Chondrocyte (in vitro differentiated cells): ENCODE results near the gene SNAPC3. TPM values are rescaled to one million over a fixed set of nuclear protein-coding genes. Genes with fewer than 3 reads are reported as not detected.
A peak's percentile ranks its signal among the peaks of the same experiment; 100 is the strongest.
"Not testable (repeated sequence)": the region's sequence is repeated elsewhere in the genome, so short reads cannot be mapped to it uniquely, and the experiment has no call there.

Experiments
- DNase-seq: peaks from one replicate; pipeline ENCODE4 v3.0.0; 2021; ENCODE audit warnings: mixed read lengths, low spot score
- H3K27ac Mint-ChIP-seq: one replicate; pipeline ENCODE4 v1.8.0; 2021; ENCODE audit warnings: mild to moderate bottlenecking, moderate library complexity, mixed read lengths; ENCODE audit not compliant: unreplicated experiment
- H3K27me3 Mint-ChIP-seq: 2 replicates; pipeline ENCODE4 v1.8.0; 2021; ENCODE audit warnings: low read depth, mixed read lengths
- H3K36me3 Mint-ChIP-seq: 2 replicates; pipeline ENCODE4 v1.8.0; 2021; ENCODE audit warnings: low read depth, mixed read lengths
- H3K4me1 Mint-ChIP-seq: 2 replicates; pipeline ENCODE4 v1.8.0; 2021; ENCODE audit warnings: low read depth, mild to moderate bottlenecking, mixed read lengths
- H3K4me3 Mint-ChIP-seq: one replicate; pipeline ENCODE4 v1.8.0; 2021; ENCODE audit warnings: mild to moderate bottlenecking, moderate library complexity, mixed read lengths; ENCODE audit not compliant: unreplicated experiment
- H3K9me3 Mint-ChIP-seq: 2 replicates; pipeline ENCODE4 v1.8.0; 2021; ENCODE audit warnings: low read depth, mixed read lengths
- total RNA-seq: library from RNA; stranded (reverse); gene quantifications from 3 replicates; pipeline ENCODE4 v1.2.1, GENCODE V29; 2021
- TF ChIP-seq, protein P1 (sequence below): fragments of 200-600 bp; sonication (generic); IDR thresholded peaks from 2 replicates; pipeline ENCODE4 v1.5.0; 2021; ENCODE audit warnings: antibody characterized with exemption, mild to moderate bottlenecking, moderate library complexity

SNAPC3 gene
- total RNA-seq, 1 donor from 2014 or later = 38.1 TPM

DNA sequence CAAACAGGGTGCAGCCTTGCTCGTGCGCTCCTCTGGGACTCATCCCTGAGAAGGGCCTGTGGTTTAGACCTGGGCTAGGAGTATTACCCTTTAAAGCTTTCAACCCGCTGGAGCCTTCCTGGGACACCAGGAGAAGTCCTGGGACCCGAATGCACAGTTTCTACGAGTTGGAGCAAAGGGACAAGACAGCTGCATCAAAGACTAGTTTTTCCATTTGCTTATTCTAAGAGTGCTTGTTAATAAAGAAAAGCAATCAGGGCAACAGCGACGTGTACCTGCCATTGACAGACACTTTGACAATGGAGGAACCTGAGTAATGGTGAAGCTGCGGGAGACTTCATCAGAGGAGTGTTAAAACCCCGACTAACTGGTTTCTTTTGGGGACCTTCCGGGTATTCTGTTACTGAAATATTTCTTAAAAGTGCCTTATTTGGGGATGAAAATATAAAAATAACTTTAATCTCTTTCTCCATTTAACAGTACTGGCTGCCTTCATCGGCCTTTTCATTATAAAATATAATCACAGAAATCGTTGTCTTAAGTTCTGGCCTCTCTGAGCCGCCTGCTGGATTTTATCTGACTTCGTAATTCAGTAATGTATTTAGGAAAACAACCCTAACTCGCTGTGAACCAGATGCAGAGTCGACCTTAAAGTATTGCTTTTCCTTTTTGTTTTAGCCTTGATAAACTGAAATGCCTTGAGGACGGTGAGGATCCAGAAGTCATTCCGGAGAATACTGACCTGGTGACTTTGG is 732 bp downstream of the SNAPC3 start:
- H3K27ac Mint-ChIP-seq = peak overlapping the region; percentile 82
- peak overlapping the region; percentile 93 for H3K4me3 Mint-ChIP-seq
- TF ChIP-seq, protein P1, sequence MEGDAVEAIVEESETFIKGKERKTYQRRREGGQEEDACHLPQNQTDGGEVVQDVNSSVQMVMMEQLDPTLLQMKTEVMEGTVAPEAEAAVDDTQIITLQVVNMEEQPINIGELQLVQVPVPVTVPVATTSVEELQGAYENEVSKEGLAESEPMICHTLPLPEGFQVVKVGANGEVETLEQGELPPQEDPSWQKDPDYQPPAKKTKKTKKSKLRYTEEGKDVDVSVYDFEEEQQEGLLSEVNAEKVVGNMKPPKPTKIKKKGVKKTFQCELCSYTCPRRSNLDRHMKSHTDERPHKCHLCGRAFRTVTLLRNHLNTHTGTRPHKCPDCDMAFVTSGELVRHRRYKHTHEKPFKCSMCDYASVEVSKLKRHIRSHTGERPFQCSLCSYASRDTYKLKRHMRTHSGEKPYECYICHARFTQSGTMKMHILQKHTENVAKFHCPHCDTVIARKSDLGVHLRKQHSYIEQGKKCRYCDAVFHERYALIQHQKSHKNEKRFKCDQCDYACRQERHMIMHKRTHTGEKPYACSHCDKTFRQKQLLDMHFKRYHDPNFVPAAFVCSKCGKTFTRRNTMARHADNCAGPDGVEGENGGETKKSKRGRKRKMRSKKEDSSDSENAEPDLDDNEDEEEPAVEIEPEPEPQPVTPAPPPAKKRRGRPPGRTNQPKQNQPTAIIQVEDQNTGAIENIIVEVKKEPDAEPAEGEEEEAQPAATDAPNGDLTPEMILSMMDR = peak; percentile 80
- peaks cover 58% of the 10 kb centered on the region for H3K4me1 Mint-ChIP-seq
- H3K9me3 Mint-ChIP-seq = no peaks in the 10 kb centered on the region
- H3K36me3 Mint-ChIP-seq = peaks cover 21% of the 10 kb centered on the region
- DNase-seq = no peak
- H3K27me3 Mint-ChIP-seq = no peaks in the 10 kb centered on the region

DNA sequence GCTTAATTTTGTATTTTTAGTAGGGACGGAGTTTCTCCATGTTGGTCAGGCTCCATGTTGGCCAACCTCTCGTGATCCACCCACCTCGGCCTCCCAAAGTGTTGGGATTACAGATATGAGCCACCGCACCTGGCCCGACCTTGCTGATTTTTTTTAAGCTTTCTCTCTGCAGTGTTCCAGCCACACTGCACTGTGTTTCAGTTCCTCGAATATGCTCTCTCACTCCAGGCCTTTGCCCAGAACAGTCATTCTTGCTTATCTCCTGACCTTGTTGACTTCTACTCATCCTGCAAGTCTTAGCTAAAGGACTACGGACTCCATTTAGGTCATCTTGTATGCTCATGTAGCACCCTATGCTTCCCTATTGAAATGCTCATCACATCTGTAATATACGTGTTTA is 3.3 kb downstream of the SNAPC3 start:
- Mint-ChIP-seq H3K36me3 (peaks cover 27% of the 10 kb centered on the region), H3K27me3 (no peaks in the 10 kb centered on the region), H3K9me3 (no peaks in the 10 kb centered on the region), H3K4me1 (peaks cover 64% of the 10 kb centered on the region), H3K27ac (no peak overlapping the region), H3K4me3 (peak overlapping the region; percentile 35)
- no peak for DNase-seq
- TF ChIP-seq, protein P1 = no peak

DNA sequence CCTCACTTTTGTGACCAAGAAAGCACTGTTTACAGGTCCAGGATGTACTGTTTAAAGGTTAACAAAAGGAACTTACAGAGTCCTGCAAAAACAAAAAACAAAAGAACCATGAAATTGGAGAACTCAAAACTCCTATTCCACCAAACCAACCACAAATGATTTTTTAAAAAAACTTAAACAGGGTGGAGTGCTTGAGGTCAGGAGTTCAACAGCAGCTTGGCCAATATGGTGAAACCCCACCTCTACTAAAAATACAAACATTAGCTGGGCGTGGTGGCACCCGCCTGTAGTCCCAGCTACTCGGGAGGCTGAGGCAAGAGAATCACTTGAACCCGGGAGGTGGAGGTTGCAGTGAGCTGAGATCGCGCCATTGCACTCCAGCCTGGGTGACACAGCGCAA is 5.0 kb downstream of the SNAPC3 start:
- not testable (repeated sequence) for H3K27me3 Mint-ChIP-seq, DNase-seq, H3K9me3 Mint-ChIP-seq, H3K4me3 Mint-ChIP-seq
- peaks cover 59% of the 10 kb centered on the region for H3K4me1 Mint-ChIP-seq
- H3K36me3 Mint-ChIP-seq = peaks cover 29% of the 10 kb centered on the region
- H3K27ac Mint-ChIP-seq = peak overlapping the region; percentile 17

DNA sequence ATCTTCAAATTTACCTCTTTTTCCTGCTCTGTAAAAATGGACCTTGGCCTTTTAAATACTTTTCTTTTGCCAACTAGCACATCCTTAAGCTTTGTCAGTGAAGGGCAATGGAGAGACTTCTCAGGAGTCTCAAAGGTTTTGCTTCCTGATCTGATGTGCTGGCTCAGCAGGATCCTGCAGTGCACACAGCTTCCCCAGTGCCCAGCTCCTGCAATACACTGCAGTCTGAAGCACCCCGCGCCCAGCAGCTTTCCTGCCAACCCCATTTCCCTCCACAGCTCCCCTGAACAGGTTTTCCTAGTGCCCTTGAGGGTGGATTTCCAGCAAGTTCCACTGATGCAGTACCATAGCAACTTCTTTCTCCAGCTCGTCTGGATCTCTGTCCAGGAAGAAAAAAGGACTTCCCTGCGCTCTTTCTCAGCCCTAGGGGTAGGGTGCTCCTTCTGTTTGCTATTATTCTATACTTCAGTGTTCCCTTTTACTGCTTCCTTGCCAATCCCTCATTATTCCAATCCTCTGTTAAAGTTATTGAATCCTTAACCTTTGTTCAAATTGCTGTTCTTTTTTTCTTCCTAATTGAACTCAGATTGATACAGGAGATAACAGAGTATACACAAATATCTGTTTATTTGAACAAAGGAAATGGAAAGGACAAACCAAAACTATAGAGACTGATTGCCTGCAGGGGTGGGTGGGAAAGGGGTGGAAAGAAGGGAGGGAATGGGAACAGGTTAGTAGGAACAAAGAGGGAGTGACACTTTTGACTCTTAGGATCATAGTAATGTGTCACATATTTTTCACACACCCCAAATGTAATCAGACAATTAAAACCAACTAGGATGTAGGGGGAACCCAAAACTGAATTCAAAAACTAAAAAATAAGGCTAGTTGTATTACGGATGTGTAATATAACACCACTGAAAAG is 8.5 kb downstream of the SNAPC3 start:
- H3K4me3 Mint-ChIP-seq = no peak overlapping the region
- DNase-seq = no peak
- H3K9me3 Mint-ChIP-seq = no peaks in the 10 kb centered on the region
- TF ChIP-seq, protein P1 = no peak
- peaks cover 31% of the 10 kb centered on the region for H3K36me3 Mint-ChIP-seq
- H3K4me1 Mint-ChIP-seq = peaks cover 47% of the 10 kb centered on the region
- no peaks in the 10 kb centered on the region for H3K27me3 Mint-ChIP-seq
- H3K27ac Mint-ChIP-seq = peak overlapping the region; percentile 85

DNA sequence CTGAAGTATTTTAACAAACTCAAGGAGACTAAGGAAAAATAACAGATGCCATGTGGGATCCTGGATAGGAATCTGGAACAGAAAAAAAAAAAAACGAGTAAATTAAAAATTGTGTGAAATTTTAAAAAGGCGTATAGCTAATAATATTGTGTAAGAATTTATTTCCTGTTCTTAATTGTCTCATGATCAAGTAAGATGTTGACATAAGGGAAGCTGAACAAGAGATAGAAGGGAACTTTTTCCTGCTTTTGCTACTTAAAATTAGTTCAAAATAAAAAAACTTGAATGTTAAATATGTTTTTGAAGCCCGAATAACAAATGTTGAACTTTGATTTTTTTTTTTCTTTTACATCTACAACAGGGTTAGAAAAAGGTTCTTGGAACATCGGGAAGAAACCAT is 10.5 kb downstream of the SNAPC3 start:
- TF ChIP-seq, protein P1 = no peak
- H3K27me3 Mint-ChIP-seq = no peaks in the 10 kb centered on the region
- peaks cover 31% of the 10 kb centered on the region for H3K36me3 Mint-ChIP-seq
- H3K4me3 Mint-ChIP-seq = no peak overlapping the region
- H3K4me1 Mint-ChIP-seq = peaks cover 52% of the 10 kb centered on the region
- H3K27ac Mint-ChIP-seq = no peak overlapping the region
- DNase-seq = no peak
- no peaks in the 10 kb centered on the region for H3K9me3 Mint-ChIP-seq
